GM12878 (cell line): Measurements from ENCODE around the gene LRP3. TPM values are rescaled to one million over a fixed set of nuclear protein-coding genes. Genes with fewer than 3 reads are reported as not detected.

Experiments
- ATAC-seq: fragments of 200-7000 bp; cut with Tn5 transposase; 3 replicates; pipeline ENCODE4 v1.9.1; 2020; ENCODE audit warnings: mild to moderate bottlenecking, moderate library complexity
- BruUV-seq: library from RNA; stranded (reverse); fragments of 400-500 nt; replicated peaks from 2 replicates; lab custom pipeline; 2021; lab: Mats Ljungman, UMichigan
- CTCF ChIA-PET: fragments of 300-600 bp; sonication (Branson Sonifier 250); formaldehyde crosslinking; extraction: SDS; loops from one replicate; lab custom pipeline; 2021; ENCODE audit warnings: inconsistent platforms; lab: Yijun Ruan, JAX
- POLR2A ChIA-PET: fragments of 350-600 bp; formaldehyde crosslinking; extraction: SDS; loops from one replicate; lab custom pipeline; 2021; ENCODE audit warnings: inconsistent platforms; lab: Charles Lee
- RAD21 ChIA-PET: fragments of 300-600 bp; sonication (Branson Sonifier 250); formaldehyde crosslinking; loops from one replicate; lab custom pipeline; 2023; ENCODE audit warnings: antibody characterized with exemption; ENCODE audit not compliant: unreplicated experiment; lab: Charles Lee
- SMC1A ChIA-PET: fragments of 300-600 bp; sonication (Branson Sonifier 250); formaldehyde crosslinking; loops from one replicate; lab custom pipeline; 2023; ENCODE audit not compliant: unreplicated experiment, uncharacterized antibody; lab: Charles Lee
- DNase-seq: peaks from one replicate; pipeline ENCODE4 v3.0.0-alpha.2; 2011; ENCODE audit warnings: low read depth, low spot score
- FAIRE-seq: peaks from 3 replicates; lab custom pipeline; 2011; peaks lifted over from hg19 to GRCh38; lab: Jason Lieb, UNC
- H2AFZ ChIP-seq: 2 replicates; pipeline ENCODE4 v1.6.0; 2011; ENCODE audit warnings: low read depth, low read length, control low read depth; ENCODE audit not compliant: control insufficient read depth
- H3K27ac ChIP-seq: 2 replicates; pipeline ENCODE4 v1.5.1; 2011; ENCODE audit warnings: control low read depth; ENCODE audit not compliant: control insufficient read depth, insufficient read depth
- H3K27me3 ChIP-seq, 2 experiments: replicated peaks in 1 of 2; 2 replicates each; pipeline versions ENCODE4 v1.6.0 to v1.6.1; 2011; ENCODE audit warnings: low read length in 1 of 2; ENCODE audit not compliant: control insufficient read depth in 2 of 2, insufficient read depth in 2 of 2
- H3K36me3 ChIP-seq, 2 experiments: 2 replicates each; pipeline ENCODE4 v1.5.1; 2011; ENCODE audit warnings: low read length in 1 of 2; ENCODE audit not compliant: control insufficient read depth in 2 of 2, insufficient read depth in 2 of 2
- H3K4me1 ChIP-seq: 2 replicates; pipeline ENCODE4 v1.6.1; 2011; ENCODE audit warnings: mild to moderate bottlenecking, low read length, moderate library complexity, mixed read lengths; ENCODE audit not compliant: control insufficient read depth, insufficient read depth
- H3K4me2 ChIP-seq: 2 replicates; pipeline ENCODE4 v1.6.0; 2011; ENCODE audit warnings: control low read depth; ENCODE audit not compliant: control insufficient read depth, insufficient read depth
- H3K4me3 ChIP-seq: fragments of 200-600 bp; sonication (generic); 2 replicates; pipeline ENCODE4 v1.5.1; 2016
- H3K79me2 ChIP-seq: 2 replicates; pipeline ENCODE4 v1.6.0; 2011; ENCODE audit warnings: low read length; ENCODE audit not compliant: control insufficient read depth, insufficient read depth
- H3K9ac ChIP-seq: 2 replicates; pipeline ENCODE4 v1.8.0; 2011; ENCODE audit warnings: low read length, control low read depth, mixed read lengths; ENCODE audit not compliant: control insufficient read depth, insufficient read depth
- H3K9me3 ChIP-seq: replicated peaks from 3 replicates; pipeline ENCODE4 v1.5.1; 2011; ENCODE audit warnings: mild to moderate bottlenecking, low read length; ENCODE audit not compliant: control insufficient read depth, insufficient read depth
- H4K20me1 ChIP-seq: 2 replicates; pipeline ENCODE4 v1.6.0; 2011; ENCODE audit not compliant: control insufficient read depth, insufficient read depth
- CTCF ChIP-seq, 3 experiments: IDR thresholded peaks in 2 of 3; conservative IDR thresholded peaks in 1 of 3; 2 replicates each; pipeline ENCODE4 v1.5.1; 2011; ENCODE audit warnings: low read depth in 3 of 3, low read length in 3 of 3, mild to moderate bottlenecking in 3 of 3, control low read depth in 2 of 3, moderate library complexity in 2 of 3, inconsistent platforms in 1 of 3, mixed read lengths in 1 of 3; ENCODE audit not compliant: control insufficient read depth in 2 of 3, insufficient read depth in 1 of 3; ENCODE audit errors: extremely low read depth in 1 of 3
- EGR1 ChIP-seq, 2 experiments: IDR thresholded peaks; 1 replicate in 1 of 2; 2 replicates in 1 of 2; pipeline ENCODE4 v1.6.1; 2011 to 2012; ENCODE audit warnings: low read depth in 2 of 2, low read length in 2 of 2, borderline replicate concordance in 1 of 2, mild to moderate bottlenecking in 1 of 2, moderate library complexity in 1 of 2
- RAD21 ChIP-seq: IDR thresholded peaks from 2 replicates; pipeline ENCODE4 v1.6.1; 2011; ENCODE audit warnings: mild to moderate bottlenecking, low read depth, low read length, moderate library complexity; ENCODE audit not compliant: insufficient read depth
- RELA ChIP-seq: fragments of 450-650 bp; IDR thresholded peaks from 2 replicates; pipeline ENCODE4 v1.8.0; 2014; ENCODE audit warnings: borderline replicate concordance; ENCODE audit not compliant: partially characterized antibody
- SMC3 ChIP-seq: IDR thresholded peaks from 2 replicates; pipeline ENCODE4 v1.6.1; 2011; ENCODE audit warnings: low read length, improper control_type of control experiment, borderline replicate concordance
- SP1 ChIP-seq: IDR thresholded peaks from one replicate; pipeline ENCODE4 v1.6.1; 2011; ENCODE audit warnings: low read depth, low read length
- SPI1 ChIP-seq: IDR thresholded peaks from 2 replicates; pipeline ENCODE4 v1.6.1; 2011; ENCODE audit warnings: low read depth, mild to moderate bottlenecking, low read length, moderate library complexity, borderline replicate concordance; ENCODE audit not compliant: insufficient read depth
- WGBS: methylation state at CpG from one replicate; pipeline ENCODE4 v1.1.6; 2016; ENCODE audit warnings: low lambda C conversion rate; ENCODE audit not compliant: insufficient replicate concordance, insufficient coverage; ENCODE audit errors: missing lambda C conversion rate; 5-methylcytosine and 5-hydroxymethylcytosine counted together
- in situ Hi-C: fragments of 300-500 bp; cut with MboI; formaldehyde crosslinking; loops from 9 replicates; pipeline ENCODE4 v1.14.3; 2018; ENCODE audit warnings: mixed read lengths
- intact Hi-C: fragments of 100-400 bp; cut with micrococcal nuclease; formaldehyde crosslinking; loops from one replicate; pipeline ENCODE4 v1.14.2; 2022; ENCODE audit not compliant: unreplicated experiment
- polyA plus RNA-seq, 11 experiments: library from polyadenylated mRNA; depleted of rRNA in 4 of 11; unstranded in 6 of 11; stranded (reverse) in 5 of 11; fragments of >200 nt; fragmentation: Nextera tagmentation in 4 of 11; fragmentation: Illumina TruSeq in 1 of 11; extraction: Ambion mirVana in 4 of 11; extraction: Trizol in 1 of 11; gene quantifications; 1 replicate in 1 of 11; 2 replicates in 10 of 11; pipeline versions ENCODE4 v1.2.1 to v1.2.3, GENCODE V29; 2011 to 2016; ENCODE audit warnings: inconsistent platforms in 2 of 11, missing spikeins in 2 of 11, low read depth in 1 of 11
- total RNA-seq, 4 experiments: library from RNA; depleted of rRNA in 3 of 4; stranded (reverse); fragments of >200 nt in 3 of 4; fragmentation: Illumina TruSeq in 1 of 4; extraction: Trizol in 1 of 4; gene quantifications; 2 replicates each; pipeline versions ENCODE4 v1.2.1 to v1.2.3, GENCODE V29; 2013 to 2021

The LRP3 gene
- total and polyA plus RNA-seq, 10 of the 15 experiments (the other 5 are each of a cell fraction or from before 2014, with no cell fraction given): 0.12 to 3.2 (median 0.64) TPM; not detected in 2

GRCh38 chr19:33241091-33241529 lies 47.0 kb downstream of the LRP3 start:
- no peak for DNase-seq
- Histone ChIP-seq H3K27ac (no peak overlapping the region), H3K4me2 (no peak overlapping the region), H3K36me3 (no peaks in the 10 kb centered on the region), H3K27me3 (peaks cover 0 to 3% of the 10 kb centered on the region in 2 experiments; a peak in 1 of 4 replicates), H2AFZ (no peak overlapping the region), H4K20me1 (no peaks in the 10 kb centered on the region), H3K9ac (no peak overlapping the region), H3K4me3 (no peak overlapping the region), H3K79me2 (no peaks in the 10 kb centered on the region), H3K4me1 (no peaks in the 10 kb centered on the region), H3K9me3 (no peaks in the 10 kb centered on the region; the same call in 1 of the 3 replicates)
- no TSS peak for BruUV-seq
- in situ Hi-C loops: loop anchor here (25.0 kb wide), 1 partner anchor 521 kb away; no protein-coding TSS in a partner anchor
- intact Hi-C loops: no loop called here
- RAD21 ChIA-PET: interaction anchor here (1.0 kb wide), 1 partner anchor 165 kb away, joined by 6 read pairs; no protein-coding TSS in a partner anchor
- CTCF ChIA-PET: interaction anchor here (1.0 to 1.7 kb wide), 2 partner anchors 134 to 165 kb away, joined by 3 to 17 read pairs; no protein-coding TSS in a partner anchor
- WGBS: 36% methylated on average over 9 of the region's 11 CpGs
- TF ChIP-seq RELA: no peak
- no peak for TF ChIP-seq SP1
- peak; percentile 56 for ATAC-seq
- no peak for FAIRE-seq
- SMC1A ChIA-PET: interaction anchor here (0.6 kb wide), 1 partner anchor 116 kb away, joined by 3 read pairs; no protein-coding TSS in a partner anchor
- POLR2A ChIA-PET: no interaction called here

- Histone ChIP-seq H3K9ac (no peak overlapping the region), H3K9me3 (no peaks in the 10 kb centered on the region; the same call in 1 of the 3 replicates), H3K79me2 (no peaks in the 10 kb centered on the region), H3K4me3 (no peak overlapping the region), H3K27me3 (peaks cover 0 to 3% of the 10 kb centered on the region in 2 experiments; a peak in 1 of 4 replicates), H3K4me2 (no peak overlapping the region; the same call in 1 of the 2 replicates), H2AFZ (no peak overlapping the region), H3K36me3 (no peaks in the 10 kb centered on the region), H3K4me1 (no peaks in the 10 kb centered on the region), H3K27ac (no peak overlapping the region), H4K20me1 (no peaks in the 10 kb centered on the region)
- TF ChIP-seq CTCF (IDR thresholded peaks at IDR 0.05 in 2 of 3, conservative IDR thresholded peaks at IDR 0.05 in 1 of 3; ENCODE audit: control insufficient read depth in 2 of 3, extremely low read depth in 1 of 3, insufficient read depth in 1 of 3, low read depth in 3 of 3, low read length in 3 of 3) (peak; percentile 53 to 62 (median 54)), SMC3 (peak; percentile 60), EGR1 (IDR thresholded peaks at IDR 0.05; ENCODE audit: borderline replicate concordance in 1 of 2, low read depth in 2 of 2, low read length in 2 of 2) (peak in 1 of 2 experiments; percentile 56; a peak in 2 of 3 replicates), SPI1 (no peak), RAD21 (peak; percentile 56)
- intact Hi-C loops: no loop called here
- ATAC-seq: peak; percentile 71
- no TSS peak for BruUV-seq
- no peak for FAIRE-seq
- in situ Hi-C loops: loop anchor here (25.0 kb wide), 1 partner anchor 521 kb away; no protein-coding TSS in a partner anchor
- ChIA-PET RAD21 (interaction anchor here (0.7 to 1.1 kb wide), 4 partner anchors 16 to 179 kb away, joined by 3 to 6 read pairs (median 4); no protein-coding TSS in a partner anchor), CTCF (interaction anchor here (0.5 to 1.7 kb wide), 6 partner anchors 83 to 536 kb away, joined by 3 to 17 read pairs (median 3); no protein-coding TSS in a partner anchor), POLR2A (no interaction called here), SMC1A (interaction anchor here (0.6 to 1.2 kb wide), 2 partner anchors 115 to 162 kb away, joined by 3 read pairs; no protein-coding TSS in a partner anchor)
- DNase-seq: no peak
- WGBS: 1% methylated on average over 18 of the region's 22 CpGs
Measured at GRCh38 chr19:33241530-33242101, 47.5 kb downstream of the LRP3 start.
